HT1080 (cell line): ENCODE measurements around the gene CRB1. TPM values are rescaled to one million over a fixed set of nuclear protein-coding genes. Genes with fewer than 3 reads are reported as not detected.
A peak's percentile ranks its signal among the peaks of the same experiment; 100 is the strongest.

Experiments
- DNase-seq: peaks from one replicate; pipeline ENCODE4 v3.0.0-alpha.2; 2015; ENCODE audit warnings: low read depth
- polyA plus RNA-seq, 2 experiments: library from polyadenylated mRNA; depleted of rRNA; stranded (reverse); fragments of >200 nt; gene quantifications; 2 replicates each; pipeline ENCODE4 v1.2.3, GENCODE V29; 2015
- total RNA-seq: library from RNA; depleted of rRNA; stranded (reverse); fragments of >200 nt; shearing (Covaris generic); gene quantifications from 2 replicates; pipeline ENCODE4 v1.2.3, GENCODE V29; 2014; rRNA removed

Gene CRB1
- not detected in 2 replicates for total RNA-seq
- polyA plus RNA-seq (2015; cell fraction: cytosol; rRNA removed), result not detected in 2 replicates
- not detected in 2 replicates for polyA plus RNA-seq (2015; cell fraction: nucleus; rRNA removed)

DNA sequence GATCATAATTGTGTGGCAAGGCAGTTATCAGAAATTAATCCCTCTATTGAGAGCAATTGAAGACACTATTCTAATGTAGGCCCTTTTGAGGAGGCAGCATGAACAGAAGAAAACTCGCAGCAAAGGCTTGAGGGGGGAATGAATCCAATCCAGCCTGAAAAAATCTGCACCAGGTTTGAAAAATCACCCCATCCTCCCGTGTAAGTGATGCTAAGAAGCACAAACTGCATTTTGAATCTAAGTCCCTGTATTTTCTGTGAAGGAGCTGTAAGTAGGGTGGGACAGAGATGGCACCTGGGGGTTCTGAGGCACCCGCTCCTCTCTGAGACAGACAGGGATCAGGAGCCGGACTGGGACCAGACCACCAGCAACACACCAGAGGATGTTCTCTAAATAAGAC lies at the start of gene CRB1:
TSS of gene CRB1 (plus strand) at position 241 of the 400 bp plus-strand sequence. CDS start 161 bp downstream, outside the sequence.
- no peak for DNase-seq

DNA sequence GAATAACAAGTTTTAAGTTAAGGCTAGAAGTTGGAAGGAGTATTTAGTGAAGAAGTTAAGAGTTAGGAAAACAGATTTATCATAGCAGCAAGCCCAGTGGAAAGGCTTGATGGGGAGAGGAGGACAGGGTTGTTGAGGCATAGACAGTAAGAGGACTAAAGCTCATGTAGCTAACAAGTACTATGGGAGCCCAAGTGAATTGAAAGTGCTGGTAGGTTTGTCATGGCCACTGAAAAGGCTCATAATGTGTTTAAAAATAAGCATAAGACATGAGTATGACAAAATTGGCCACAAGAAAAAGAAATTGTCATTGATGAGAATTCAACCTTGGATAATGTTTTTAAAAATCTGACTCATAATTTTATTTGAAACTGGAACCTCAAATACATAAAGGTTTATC lies 49.2 kb upstream of the CRB1 start:
- DNase-seq, result no peak

GRCh38 chr1:197222025-197222685 lies 45.9 kb upstream of the CRB1 start:
- DNase-seq, result no peak

DNA sequence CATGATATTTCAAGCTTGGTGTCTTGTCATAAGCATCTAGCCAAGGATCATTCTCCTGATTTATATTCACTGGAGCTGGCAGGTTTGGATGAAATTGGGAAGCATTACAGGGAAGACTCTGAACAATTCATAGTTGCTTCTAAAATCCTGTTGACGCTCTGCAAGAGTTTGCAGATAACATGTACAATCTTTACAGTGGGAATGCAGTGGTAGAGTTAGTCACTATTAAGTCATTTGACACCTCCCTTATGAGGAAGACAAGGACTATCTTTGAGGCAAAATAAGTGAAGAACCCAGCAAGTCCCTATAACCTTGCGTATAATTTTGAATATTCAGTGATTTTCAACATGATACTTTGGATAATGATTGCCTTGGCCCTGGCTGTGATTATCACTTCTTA lies 45.3 kb upstream of the CRB1 start:
- no peak for DNase-seq

DNA sequence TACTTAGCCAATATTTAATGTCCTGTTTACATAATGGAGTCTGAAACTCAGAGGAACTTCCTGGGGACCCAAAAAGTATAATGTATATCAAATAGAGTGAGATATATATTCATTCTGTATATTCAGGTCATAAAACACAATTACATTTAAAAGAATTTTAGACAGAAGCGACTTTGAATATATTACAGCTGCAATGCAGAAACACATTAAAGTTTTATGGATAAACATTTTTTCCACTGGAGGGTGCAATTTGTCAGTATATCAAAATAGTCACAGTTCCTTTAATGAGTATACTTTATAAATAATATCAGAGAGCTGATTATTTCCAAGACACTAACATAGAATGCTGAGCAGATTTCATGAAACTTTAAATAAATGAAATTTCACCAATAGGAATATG lies 43.9 kb upstream of the CRB1 start:
- no peak for DNase-seq

GRCh38 chr1:197225611-197226010 lies 42.4 kb upstream of the CRB1 start:
- no peak for DNase-seq

- DNase-seq, result no peak
Observed at GRCh38 chr1:197234581-197234980, 33.5 kb upstream of the CRB1 start.

DNA sequence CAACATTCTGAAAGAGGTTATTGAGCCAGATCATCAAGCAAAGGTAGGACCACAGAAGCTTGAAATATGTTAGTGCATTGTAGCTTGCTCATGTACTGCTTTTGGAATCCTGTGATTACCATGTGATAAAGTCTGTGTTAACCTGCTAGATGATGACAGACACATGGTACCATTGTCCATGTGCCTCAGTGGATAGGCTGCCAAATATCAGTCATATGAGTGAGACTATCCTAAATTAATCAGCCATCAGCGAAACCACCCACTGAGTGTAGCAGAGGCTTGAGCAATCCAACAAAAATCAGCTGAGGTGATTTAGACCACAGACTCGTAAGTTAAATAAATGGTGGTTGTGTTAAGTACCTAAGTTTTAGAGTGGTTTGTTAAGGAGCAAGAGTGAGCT lies 32.7 kb upstream of the CRB1 start:
- DNase-seq, result no peak

DNA sequence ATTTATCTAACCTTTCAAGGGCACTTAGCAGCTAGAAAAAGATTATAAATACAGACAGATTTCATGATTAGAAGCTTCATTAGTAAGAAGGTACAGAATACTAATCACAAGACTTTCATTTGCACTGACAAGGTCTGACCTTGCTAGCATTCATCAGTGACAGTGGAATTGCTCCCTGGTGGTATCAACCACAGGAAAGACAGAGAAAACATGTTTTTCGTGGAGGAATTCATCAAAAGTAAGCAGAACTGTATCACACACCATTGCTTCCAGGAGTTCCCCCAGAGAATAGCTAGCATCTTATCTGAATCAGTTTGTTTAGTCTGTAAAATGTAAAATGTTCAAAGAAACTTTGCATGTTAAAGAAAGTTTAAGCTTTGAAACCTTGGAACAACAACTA lies 20.6 kb upstream of the CRB1 start:
- DNase-seq, result no peak

- DNase-seq, result no peak
Observed at GRCh38 chr1:197249324-197249723, 18.7 kb upstream of the CRB1 start.

- DNase-seq, result no peak
Observed at GRCh38 chr1:197250616-197251015, 17.4 kb upstream of the CRB1 start.

DNA sequence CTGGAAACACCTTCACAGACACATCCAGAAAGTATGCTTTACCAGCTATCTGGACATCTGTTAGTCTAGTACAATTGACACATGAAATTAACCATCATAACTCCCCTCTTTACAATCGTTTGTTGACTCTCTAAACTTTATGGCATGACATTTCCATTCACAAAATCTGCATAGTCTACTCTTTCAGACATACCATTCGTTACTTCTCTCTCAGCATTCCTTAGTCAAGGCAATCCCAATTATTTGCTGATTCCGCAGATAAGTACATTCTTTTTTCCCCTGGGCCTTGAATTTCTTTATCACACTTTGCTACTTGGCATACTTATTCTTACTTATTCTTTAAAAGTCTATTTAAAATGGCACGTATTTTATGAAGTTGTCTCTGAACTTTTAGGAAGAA lies 15.1 kb upstream of the CRB1 start:
- DNase-seq, result no peak

DNA sequence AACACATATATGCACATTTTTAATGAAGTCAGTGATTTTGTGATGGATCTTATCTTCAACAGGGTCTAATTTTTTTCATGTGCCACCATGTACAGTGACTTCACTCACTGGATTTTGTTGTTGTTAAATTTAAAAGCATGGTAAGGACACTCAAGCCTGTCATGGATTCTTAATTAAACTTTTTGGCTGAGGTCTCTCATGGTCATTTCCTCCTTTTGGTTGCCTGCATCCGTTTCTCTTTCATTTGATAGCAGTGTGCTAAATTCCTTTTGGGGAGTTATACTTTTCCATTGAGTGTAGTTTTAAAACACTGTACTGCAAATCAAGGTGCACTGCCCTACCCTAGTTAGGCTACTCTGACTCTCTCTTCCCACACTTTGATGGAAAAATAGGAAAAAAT lies 13.2 kb upstream of the CRB1 start:
- DNase-seq, result no peak

DNA sequence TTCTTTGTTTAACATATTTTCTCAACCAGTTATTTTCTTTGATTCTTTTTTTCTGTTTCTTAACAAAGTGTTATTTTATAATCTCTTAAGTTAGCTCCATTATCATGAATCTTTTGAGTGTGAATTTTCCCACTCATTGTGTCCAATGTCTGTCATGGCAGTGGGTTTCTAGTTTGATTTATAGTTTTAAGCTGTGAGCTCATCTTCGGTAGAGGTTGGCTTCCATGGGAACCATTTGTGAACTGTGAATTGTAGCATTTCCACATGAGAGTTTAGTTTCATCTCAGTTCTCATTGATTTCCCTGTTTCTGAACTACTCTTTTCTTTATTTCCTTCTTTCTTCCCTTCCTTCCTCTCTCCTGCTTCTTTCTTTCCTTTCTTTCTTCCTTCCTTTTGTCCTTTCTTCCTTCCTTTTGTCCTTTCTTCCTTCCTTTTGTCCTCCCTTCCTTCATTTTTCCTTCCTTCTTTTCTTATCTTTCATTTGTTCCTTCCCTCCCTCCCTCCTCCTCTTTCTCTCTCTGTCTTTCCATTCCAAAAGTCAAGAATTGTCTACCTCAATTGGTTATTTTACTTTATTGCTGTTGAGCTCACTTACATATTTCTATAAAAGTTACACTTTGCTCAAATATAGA lies 3.0 kb upstream of the CRB1 start:
- no peak for DNase-seq

DNA sequence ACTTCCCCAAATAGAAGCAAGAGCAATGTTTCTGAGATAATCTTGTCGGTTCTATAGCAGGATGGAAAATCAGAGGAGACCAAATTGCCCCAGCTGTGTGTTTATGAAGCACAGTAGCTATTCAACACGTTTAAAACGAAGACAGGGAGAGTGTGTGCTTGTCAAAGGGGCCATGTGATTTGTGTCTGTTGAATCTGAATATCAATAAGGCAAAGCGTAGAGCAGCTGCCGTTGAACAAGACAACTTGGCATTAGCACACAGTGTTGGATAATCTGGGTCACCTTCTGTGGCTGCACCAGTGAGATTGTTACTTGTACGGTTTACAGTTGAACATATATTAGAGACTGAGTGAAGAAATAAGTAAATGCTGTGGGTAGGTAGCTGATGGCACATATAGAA lies 1.0 kb downstream of the CRB1 start:
- no peak for DNase-seq

- DNase-seq, result peak; percentile 6
Observed at GRCh38 chr1:197272791-197273190, 4.7 kb downstream of the CRB1 start.

GRCh38 chr1:197277166-197277565 lies 9.1 kb downstream of the CRB1 start:
- DNase-seq, result no peak

- DNase-seq, result no peak
Observed at GRCh38 chr1:197284325-197284724, 16.3 kb downstream of the CRB1 start.

- DNase-seq, result no peak
Observed at GRCh38 chr1:197284966-197285365, 16.9 kb downstream of the CRB1 start.

DNA sequence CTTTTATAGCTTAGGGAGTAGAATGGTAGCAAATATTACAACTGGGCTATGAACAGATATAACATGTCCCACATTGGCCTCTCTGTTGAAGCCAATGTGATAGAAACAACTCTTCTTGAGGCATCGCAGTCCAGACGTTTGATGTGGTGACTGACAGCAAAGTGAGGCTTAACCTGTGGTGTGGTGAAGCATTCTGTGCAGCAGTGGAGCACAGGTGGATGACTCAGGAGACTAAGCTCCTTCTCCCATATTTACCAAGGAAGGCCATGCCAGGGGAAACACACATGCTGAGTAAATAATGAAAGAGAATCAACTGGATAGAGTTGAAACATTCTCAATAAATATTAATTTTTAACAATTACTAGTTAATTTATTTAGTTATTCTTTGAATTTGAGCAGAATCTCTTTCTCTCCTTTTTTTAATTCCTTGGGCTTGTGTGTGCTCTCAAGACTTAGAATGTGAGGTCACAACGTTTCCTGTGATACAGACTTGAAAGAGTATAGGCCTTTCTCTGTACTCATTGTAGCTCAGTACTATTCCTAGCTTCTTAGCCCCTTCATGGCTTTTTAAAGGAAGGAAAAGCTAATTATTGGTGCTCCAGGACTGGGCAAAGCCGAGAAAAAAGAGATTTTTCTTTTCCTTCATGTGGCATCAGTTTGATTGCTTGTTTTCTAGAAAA lies 17.6 kb downstream of the CRB1 start:
- DNase-seq, result no peak

DNA sequence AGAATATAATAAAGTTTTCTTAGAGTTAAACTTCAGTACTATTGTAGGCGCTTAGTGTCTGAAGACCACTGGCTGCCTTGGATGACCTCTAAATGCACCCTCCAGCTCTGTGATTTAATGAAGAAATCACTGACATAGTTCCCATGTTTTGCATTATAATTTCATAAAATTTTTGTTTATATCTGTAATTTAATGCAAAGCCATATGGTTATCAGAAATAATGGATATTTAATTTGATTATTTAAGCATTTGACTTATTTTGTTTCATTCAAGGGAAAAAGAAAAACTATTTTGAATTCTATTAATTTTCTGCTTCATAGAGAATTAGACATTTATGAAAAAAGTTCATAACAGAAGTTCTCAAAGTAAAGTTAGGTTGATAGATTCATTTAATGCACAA lies 18.6 kb downstream of the CRB1 start:
- no peak for DNase-seq

- DNase-seq, result no peak
Observed at GRCh38 chr1:197287863-197288262, 19.8 kb downstream of the CRB1 start.

- DNase-seq, result peak; percentile 39
Observed at GRCh38 chr1:197302775-197303174, 34.7 kb downstream of the CRB1 start.
